ENCODE results near the gene MYOZ3.

MYOZ3 gene, protein sequence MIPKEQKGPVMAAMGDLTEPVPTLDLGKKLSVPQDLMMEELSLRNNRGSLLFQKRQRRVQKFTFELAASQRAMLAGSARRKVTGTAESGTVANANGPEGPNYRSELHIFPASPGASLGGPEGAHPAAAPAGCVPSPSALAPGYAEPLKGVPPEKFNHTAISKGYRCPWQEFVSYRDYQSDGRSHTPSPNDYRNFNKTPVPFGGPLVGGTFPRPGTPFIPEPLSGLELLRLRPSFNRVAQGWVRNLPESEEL

GRCh38 chr5:150661086-150661485, at the start of gene MYOZ3:
Gene MYOZ3, plus strand, starts transcription at chr5:150661251. Its CDS starts 1,691 bp downstream, at chr5:150662942.
- DNase-seq (ENCODE audit: low read depth in 2 of 2) = no peak

- no peak for DNase-seq (ENCODE audit: low read depth in 2 of 2)
Measured at GRCh38 chr5:150612405-150612804, 48.6 kb upstream of the MYOZ3 start.

- DNase-seq (ENCODE audit: low read depth in 2 of 2) = no peak
Measured at GRCh38 chr5:150612905-150613670, 48.0 kb upstream of the MYOZ3 start.

GRCh38 chr5:150613991-150614660, 46.9 kb upstream of the MYOZ3 start:
- DNase-seq (ENCODE audit: low read depth in 2 of 2) = no peak

DNA sequence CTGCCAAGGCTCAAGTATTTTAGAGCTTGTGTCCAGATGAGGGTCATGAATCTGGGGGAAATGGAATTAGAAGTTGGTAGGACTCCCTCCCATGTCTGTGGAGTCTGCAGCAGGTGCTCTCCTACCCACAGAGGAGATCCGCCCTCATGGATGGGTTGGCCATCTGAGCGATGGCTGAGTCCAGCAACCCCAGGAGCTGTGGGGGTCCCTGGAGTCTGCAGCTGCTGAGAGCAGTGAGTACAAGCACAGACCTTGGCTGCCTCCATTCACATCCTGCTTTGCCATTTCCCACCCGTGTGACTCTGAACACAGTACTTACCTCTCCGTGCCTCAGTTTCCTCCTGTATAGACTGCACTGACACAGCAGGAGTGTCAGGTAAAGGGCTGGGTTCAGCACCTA, 46.4 kb upstream of the MYOZ3 start:
- DNase-seq (ENCODE audit: low read depth in 2 of 2) = no peak

- no peak for DNase-seq (ENCODE audit: low read depth in 2 of 2)
Measured at GRCh38 chr5:150615141-150615699, 45.8 kb upstream of the MYOZ3 start.

GRCh38 chr5:150616024-150616470, 45.0 kb upstream of the MYOZ3 start:
- no peak for DNase-seq (ENCODE audit: low read depth in 2 of 2)

GRCh38 chr5:150616506-150616905, 44.5 kb upstream of the MYOZ3 start:
- no peak for DNase-seq (ENCODE audit: low read depth in 2 of 2)

DNA sequence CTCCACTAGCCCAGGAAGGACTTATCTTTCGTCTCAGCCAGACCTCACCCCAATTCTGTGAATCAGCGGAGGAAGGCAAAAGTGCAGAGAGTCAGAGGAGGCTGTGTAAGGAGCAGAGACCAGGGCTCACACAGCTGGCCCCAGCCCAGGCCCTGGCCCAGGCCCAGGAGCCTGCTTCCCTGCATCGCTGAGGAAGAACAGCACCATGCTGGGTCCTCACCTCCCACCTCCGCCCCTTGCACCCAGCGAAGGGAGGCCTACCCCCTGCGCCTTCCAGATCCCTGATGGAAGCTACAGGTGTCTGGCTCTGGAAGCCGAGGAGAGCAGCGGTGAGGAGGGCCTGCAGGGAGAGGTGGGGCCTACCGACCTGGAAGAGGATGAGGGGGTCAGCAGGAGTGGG, 42.9 kb upstream of the MYOZ3 start:
- DNase-seq (ENCODE audit: low read depth in 2 of 2) = no peak

DNA sequence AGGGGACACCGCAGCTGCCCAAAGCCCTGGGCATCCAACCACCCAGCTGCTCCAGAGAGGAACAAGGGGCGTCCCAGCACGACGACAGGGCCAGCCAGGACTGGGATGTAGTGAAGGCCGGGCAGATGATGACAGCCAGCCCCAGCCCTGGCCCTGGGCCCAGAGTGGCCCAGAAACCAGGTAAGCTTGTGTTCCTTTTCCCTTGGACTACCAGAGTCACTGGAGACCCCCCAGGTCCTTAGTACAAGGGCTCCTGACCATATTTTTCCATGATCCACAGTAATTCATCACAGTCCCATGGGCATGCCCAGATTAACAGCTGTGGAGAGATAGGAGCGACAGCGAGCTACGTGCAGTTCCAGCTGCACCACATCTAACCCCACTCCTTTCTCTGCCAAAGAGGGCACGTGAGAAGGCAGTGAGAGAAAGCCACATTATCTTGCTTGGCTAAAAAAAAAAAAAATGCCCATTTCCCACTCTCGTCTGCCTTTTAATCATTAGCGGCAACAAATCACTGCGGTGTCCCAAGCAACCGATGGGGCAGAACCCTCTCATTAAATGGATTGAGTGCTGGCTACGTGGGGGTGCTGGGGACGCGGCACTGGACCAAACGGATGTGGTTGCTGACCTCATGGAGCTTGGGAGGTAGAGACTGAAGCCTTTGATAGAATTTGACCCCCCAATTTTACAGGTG, 42.3 kb upstream of the MYOZ3 start:
- DNase-seq (ENCODE audit: low read depth in 2 of 2) = no peak

- DNase-seq (ENCODE audit: low read depth in 2 of 2) = no peak
Measured at GRCh38 chr5:150619359-150620230, 41.5 kb upstream of the MYOZ3 start.

DNA sequence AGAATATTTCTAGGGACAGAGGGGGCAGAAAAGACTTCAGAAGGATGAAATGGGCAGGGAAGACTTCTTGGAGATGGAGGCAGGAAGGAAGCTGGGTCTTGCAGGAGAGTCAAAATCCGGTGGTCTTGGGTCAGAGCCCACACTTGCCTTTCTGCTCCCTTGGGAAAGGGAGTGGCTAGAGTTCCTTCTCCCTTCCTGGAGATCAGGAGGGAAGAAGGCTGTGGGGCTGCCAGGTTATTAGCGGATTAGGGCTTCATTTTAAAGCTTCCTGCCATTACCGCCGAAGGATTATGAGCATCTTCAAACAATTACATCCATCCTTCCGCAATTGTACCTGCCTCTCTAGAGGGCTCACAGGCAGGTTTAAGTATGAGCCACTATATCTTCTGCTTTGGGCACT, 39.8 kb upstream of the MYOZ3 start:
- no peak for DNase-seq (ENCODE audit: low read depth in 2 of 2)

- DNase-seq (ENCODE audit: low read depth in 2 of 2) = no peak
Measured at GRCh38 chr5:150622157-150622556, 38.9 kb upstream of the MYOZ3 start.

- DNase-seq (ENCODE audit: low read depth in 2 of 2) = no peak
Measured at GRCh38 chr5:150623152-150623877, 37.7 kb upstream of the MYOZ3 start.

DNA sequence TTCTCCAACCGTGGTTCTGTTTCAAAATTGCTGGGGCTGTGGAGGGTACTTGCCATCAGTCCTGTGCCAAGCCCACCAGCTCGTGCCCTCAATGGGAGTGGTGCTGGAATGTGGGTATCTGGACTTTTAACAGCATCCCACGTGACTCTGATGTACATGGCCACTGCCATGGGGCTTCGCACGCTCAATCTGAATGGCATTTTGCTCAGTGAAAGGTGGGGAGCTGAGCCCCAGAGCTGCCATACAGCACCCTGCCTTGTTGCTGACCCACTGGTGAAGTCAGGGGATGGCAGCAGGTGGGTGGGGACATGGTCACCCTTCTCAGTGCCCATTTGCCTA, 37.2 kb upstream of the MYOZ3 start:
- no peak for DNase-seq (ENCODE audit: low read depth in 2 of 2)

GRCh38 chr5:150624334-150625163, 36.5 kb upstream of the MYOZ3 start:
- no peak for DNase-seq (ENCODE audit: low read depth in 2 of 2)

- DNase-seq (ENCODE audit: low read depth in 2 of 2) = no peak
Measured at GRCh38 chr5:150625164-150625535, 35.9 kb upstream of the MYOZ3 start.

- DNase-seq (ENCODE audit: low read depth in 2 of 2) = no peak
Measured at GRCh38 chr5:150625831-150626746, 35.0 kb upstream of the MYOZ3 start.
